Ramos (cell line): Measurements from ENCODE around the gene BTN3A1.
"Not testable (repeated sequence)": the region's sequence is repeated elsewhere in the genome, so short reads cannot be mapped to it uniquely, and the experiment has no call there.

Experiments used
- in situ Hi-C: fragments of 300-500 bp; cut with MboI; formaldehyde crosslinking; loops from one replicate; pipeline ENCODE4 v1.14.3; 2022; ENCODE audit warnings: low sequenced_read_pairs; ENCODE audit not compliant: unreplicated experiment

BTN3A1 gene

DNA sequence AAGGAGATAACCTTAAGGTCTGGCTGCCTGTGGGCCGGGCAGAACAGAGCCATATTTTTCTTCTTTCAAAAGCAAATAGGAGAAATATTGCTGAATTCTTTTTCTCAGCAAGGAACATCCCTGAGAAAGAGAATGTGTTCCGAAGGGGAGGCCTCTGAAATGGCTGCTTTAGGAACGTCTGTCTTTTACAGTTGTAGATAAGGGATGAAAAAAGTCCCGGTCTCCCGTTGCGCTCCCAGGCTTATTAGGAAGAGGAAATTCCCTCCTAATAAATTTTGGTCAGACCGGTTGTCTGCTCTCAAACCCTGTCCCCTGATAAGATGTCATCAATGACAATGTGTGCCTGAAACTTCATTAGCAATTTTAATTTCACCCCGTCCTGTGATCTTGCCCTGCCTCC lies 31.6 kb downstream of the BTN3A1 start:
- in situ Hi-C loops = not testable (repeated sequence)

DNA sequence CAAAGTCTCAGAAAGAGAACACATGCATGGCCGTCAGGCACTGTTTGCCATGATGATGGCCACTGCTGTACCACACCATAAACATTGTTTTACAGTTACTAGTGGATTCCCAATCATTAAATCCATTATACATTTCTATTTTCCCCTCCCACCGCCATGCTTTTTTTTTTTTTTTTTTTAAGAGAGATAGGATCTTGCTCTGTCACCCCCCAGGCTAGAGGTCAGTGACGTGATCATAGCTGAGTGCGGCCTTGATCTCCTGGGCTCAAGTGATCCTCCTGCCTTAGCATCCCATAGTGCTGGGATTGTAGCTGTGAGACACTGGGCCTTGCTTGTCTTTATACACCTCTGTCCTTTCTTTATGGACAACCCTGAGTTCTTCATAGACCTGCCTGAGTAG lies 33.9 kb downstream of the BTN3A1 start:
- in situ Hi-C loops = no loop called here

GRCh38 chr6:26437550-26437949 lies 35.5 kb downstream of the BTN3A1 start:
- in situ Hi-C loops = no loop called here

- in situ Hi-C loops = no loop called here
Observed at GRCh38 chr6:26438000-26438399, 35.9 kb downstream of the BTN3A1 start.

GRCh38 chr6:26439151-26440125 lies 37.4 kb downstream of the BTN3A1 start:
- in situ Hi-C loops = no loop called here

DNA sequence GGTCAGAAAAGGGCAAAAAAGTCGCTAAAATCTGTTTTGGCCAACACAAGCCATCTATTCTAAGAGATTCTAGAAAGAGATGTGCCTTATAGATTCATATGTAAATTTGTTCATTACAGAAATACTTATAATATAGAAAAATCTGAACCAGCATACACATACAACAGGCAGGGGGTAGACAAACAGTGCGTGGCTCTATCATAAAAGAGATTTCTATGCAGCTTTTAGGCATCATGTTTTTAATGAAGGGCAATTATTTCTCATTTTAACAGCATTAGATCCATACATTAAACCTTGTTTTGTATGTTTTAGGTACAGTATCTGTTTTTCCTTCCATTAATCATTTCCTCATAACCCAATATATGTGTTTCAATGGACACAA lies 38.9 kb downstream of the BTN3A1 start:
- in situ Hi-C loops = no loop called here

DNA sequence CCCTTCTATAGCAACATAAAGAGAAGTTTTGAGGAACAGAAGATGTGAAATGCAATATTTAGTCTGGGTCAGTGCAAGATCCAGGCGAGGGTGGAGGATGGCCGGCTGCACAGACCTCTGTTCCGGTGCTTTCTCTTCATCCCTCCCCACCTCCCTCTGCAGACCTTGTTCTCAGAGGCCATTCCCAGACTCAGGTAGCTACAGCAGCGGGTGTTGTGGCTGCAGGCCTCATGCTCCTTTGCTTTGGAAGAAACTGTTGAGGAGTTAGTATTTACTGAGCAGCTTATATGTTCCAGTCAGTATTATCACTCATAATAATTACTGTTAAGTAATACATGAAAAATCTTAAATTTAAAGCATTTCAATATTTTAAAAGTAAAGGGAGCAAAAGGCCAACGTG lies 39.9 kb downstream of the BTN3A1 start:
- in situ Hi-C loops = no loop called here

- in situ Hi-C loops = no loop called here
Observed at GRCh38 chr6:26445934-26446667, 44.0 kb downstream of the BTN3A1 start.

DNA sequence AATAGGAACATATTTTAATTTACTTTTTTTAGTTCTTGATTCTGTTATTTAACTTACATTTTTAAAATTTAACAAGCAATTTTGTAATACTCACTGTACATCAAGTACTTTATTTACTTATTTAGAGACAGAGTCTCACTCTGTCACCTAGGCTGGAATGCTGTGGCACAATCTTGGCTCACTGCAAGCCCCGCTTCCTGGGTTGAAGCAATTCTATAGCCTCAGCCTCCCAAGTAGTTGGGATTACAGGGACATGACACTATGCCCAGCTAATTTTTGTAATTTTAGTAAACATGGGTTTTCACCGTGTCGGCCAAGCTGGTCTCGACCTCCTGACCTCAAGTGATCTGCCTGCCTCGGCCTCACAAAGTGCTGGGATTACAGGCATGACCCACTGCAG lies 45.2 kb downstream of the BTN3A1 start:
- in situ Hi-C loops = no loop called here

GRCh38 chr6:26450240-26450639 lies 48.2 kb downstream of the BTN3A1 start:
- in situ Hi-C loops = no loop called here

DNA sequence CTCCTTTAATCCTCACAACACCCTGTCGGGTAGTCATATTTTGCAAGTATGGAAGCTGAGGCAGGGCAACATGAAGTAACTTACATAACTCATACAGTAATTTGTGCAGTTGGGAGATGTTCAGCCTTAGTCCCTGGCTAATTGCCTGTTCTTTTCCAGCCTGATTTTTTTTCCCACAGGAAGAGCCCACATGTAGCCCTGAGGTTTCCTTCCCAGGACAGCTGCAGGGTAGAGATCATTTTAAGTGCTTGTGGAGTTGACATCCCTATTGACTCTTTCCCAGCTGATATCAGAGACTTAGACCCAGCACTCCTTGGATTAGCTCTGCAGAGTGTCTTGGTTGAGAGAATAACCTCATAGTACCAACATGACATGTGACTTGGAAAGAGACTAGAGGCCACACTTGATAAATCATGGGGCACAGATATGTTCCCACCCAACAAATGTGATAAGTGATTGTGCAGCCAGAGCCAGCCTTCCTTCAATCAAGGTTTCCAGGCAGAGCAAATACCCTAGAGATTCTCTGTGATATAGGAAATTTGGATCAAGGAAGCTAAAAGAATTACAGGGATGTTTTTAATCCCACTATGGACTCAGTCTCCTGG lies 50.7 kb downstream of the BTN3A1 start:
- in situ Hi-C loops = no loop called here

DNA sequence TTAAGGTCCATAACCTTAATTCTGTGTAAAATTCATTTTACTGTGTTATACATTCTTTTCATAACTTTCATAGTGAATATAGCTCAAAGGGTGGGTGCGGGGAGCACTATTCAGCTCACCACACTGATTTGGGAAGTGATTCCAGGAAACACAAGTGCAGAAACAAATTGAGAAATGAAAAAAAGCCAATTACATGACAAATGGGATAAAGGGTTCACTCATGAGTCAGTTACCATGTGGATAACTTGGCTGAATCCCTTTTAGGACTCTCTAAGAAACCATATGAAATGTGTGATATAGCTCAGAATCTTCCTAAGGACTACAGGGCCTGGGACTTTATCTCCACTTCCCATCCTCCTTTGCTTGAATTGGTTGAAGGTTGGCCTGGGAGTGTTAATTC lies 52.6 kb downstream of the BTN3A1 start:
- in situ Hi-C loops = no loop called here

DNA sequence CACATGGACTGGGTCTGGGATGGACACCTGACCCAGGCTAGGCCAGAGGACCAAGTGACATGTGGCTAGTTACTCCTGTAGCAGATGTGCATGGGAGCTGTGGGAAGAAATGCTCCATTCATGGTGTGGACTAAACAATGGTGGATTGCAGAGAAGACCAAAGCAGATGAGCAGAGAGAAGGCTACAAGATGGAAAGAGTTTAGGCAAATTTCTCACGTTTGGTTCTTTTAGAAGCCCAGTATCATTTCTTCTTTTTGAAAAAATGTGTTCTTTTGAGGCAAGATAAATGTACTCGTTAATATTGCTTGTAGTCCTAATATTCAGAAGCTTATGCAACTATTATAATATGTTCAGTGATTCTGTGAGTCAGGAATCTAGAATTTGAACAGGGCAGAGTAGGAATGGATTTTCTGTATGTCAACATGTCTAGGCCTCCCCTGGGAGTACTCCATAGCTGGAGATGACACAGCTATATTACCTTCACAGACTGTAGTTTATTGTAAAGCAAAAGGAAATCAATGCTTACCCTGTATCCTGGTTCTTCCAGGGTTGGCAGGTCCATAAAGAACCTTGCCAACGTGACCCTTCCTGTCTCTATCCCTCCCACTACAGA lies 53.4 kb downstream of the BTN3A1 start:
- in situ Hi-C loops = no loop called here

GRCh38 chr6:26457264-26457805 lies 55.3 kb downstream of the BTN3A1 start:
- in situ Hi-C loops = no loop called here

- in situ Hi-C loops = no loop called here
Observed at GRCh38 chr6:26457806-26458688, 56.0 kb downstream of the BTN3A1 start, which contains the start of gene BTN2A1. TSS of gene BTN2A1 (plus strand) at chr6:26457955. CDS start at chr6:26458637, 682 bp downstream.

DNA sequence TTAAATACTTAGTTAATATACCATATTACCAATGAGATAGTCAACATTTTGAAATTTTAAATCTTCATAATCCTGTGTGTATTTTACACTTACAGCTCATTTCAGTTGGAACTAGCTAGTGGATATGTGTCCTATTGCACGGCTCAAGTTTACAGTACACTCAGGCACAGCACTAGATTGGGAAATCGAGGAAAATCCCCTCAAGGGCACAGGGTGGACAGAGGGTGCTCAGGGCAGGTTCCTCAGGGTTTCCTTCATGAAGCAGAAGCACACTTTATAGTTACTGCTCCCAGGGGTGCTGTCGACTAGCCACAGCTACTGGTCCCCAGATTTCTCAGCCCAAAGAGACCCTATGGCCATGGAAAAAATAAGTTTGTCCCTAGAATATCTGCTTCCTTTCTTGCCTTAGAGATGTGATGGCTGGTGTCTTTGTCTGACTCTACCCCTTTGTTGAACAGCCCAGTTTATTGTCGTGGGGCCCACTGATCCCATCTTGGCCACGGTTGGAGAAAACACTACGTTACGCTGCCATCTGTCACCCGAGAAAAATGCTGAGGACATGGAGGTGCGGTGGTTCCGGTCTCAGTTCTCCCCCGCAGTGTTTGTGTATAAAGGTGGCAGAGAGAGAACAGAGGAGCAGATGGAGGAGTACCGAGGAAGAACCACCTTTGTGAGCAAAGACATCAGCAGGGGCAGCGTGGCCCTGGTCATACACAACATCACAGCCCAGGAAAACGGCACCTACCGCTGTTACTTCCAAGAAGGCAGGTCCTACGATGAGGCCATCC lies 57.1 kb downstream of the BTN3A1 start:
- in situ Hi-C loops = no loop called here

- in situ Hi-C loops = not testable (repeated sequence)
Observed at GRCh38 chr6:26461353-26461752, 59.3 kb downstream of the BTN3A1 start.

- in situ Hi-C loops = no loop called here
Observed at GRCh38 chr6:26464014-26464413, 61.9 kb downstream of the BTN3A1 start.
